H1 (cell line): Measurements from ENCODE around the gene MDK. TPM values are rescaled to one million over a fixed set of nuclear protein-coding genes. Genes with fewer than 3 reads are reported as not detected.

Experiments
- JUND ChIP-seq: IDR thresholded peaks from 2 replicates; pipeline ENCODE4 v1.6.1; 2011; ENCODE audit warnings: mild to moderate bottlenecking, improper control_type of control experiment, low read length
- MAX ChIP-seq: IDR thresholded peaks from 2 replicates; pipeline ENCODE4 v1.6.1; 2012; ENCODE audit warnings: inconsistent platforms
- PHF8 ChIP-seq: fragments of 200-600 bp; sonication (generic); conservative IDR thresholded peaks from 2 replicates; pipeline ENCODE4 v1.7.1; 2012; ENCODE audit warnings: low read depth, mild to moderate bottlenecking, inconsistent platforms, low read length, moderate library complexity
- polyA plus RNA-seq, 7 experiments: library from polyadenylated mRNA; depleted of rRNA in 3 of 7; stranded (reverse) in 5 of 7; unstranded in 2 of 7; fragments of >200 nt in 5 of 7; fragments of 200-250 nt in 2 of 7; gene quantifications; 1 replicate in 5 of 7; 2 replicates in 1 of 7; 4 replicates in 1 of 7; pipeline versions ENCODE4 v1.2.1 to v1.2.3, GENCODE V29; 2011 to 2013; ENCODE audit warnings: missing spikeins in 2 of 7, mixed read lengths in 2 of 7
- total RNA-seq: library from RNA; stranded (reverse); fragmentation: NEBNext Ultra II Directional; extraction: Animal tissue kit (Norgen Biotek cat#: 25700); gene quantifications from 2 replicates; pipeline ENCODE4 v1.2.1, GENCODE V29; 2021

MDK gene
- total and polyA plus RNA-seq, 2 of the 8 experiments (the other 6 are each of a cell fraction or from before 2014, with no cell fraction given), result 309 to 606 TPM

GRCh38 chr11:46421257-46421880, 39.9 kb downstream of the MDK start (continued):
- no peak for TF ChIP-seq PHF8
- TF ChIP-seq JUND, result no peak
- no peak for TF ChIP-seq MAX
